DND-41 (cell line): ENCODE results near the gene ACAP2.
"Not testable (repeated sequence)": the region's sequence is repeated elsewhere in the genome, so short reads cannot be mapped to it uniquely, and the experiment has no call there.

Experiments used
- ATAC-seq: fragments of 200-7000 bp; cut with Tn5 transposase; 3 replicates; pipeline ENCODE4 v1.9.1; 2021; ENCODE audit warnings: low read depth; ENCODE audit not compliant: insufficient read depth
- DNase-seq: peaks from one replicate; pipeline ENCODE4 v3.0.0-alpha.2; 2020
- H2AFZ ChIP-seq: 2 replicates; pipeline ENCODE4 v1.6.0; 2012; ENCODE audit warnings: low read depth, low read length
- H3K27ac ChIP-seq: 2 replicates; pipeline ENCODE4 v1.5.1; 2012; ENCODE audit warnings: low read length, inconsistent platforms
- H3K27me3 ChIP-seq: fragments of 200-600 bp; sonication (generic); 2 replicates; pipeline ENCODE4 v1.6.0; 2012; ENCODE audit warnings: low read length, mild to moderate bottlenecking, inconsistent platforms; ENCODE audit not compliant: insufficient read depth, poor library complexity
- H3K36me3 ChIP-seq: 2 replicates; pipeline ENCODE4 v1.5.1; 2012; ENCODE audit warnings: low read length, inconsistent platforms; ENCODE audit not compliant: insufficient read depth
- H3K4me1 ChIP-seq: 2 replicates; pipeline ENCODE4 v1.5.1; 2012; ENCODE audit warnings: mild to moderate bottlenecking, low read length; ENCODE audit not compliant: insufficient read depth
- H3K4me2 ChIP-seq: 2 replicates; pipeline ENCODE4 v1.6.0; 2012; ENCODE audit warnings: mild to moderate bottlenecking, moderate library complexity, low read length, inconsistent platforms; ENCODE audit not compliant: insufficient read depth
- H3K4me3 ChIP-seq, 2 experiments: fragments of 200-600 bp in 1 of 2; shearing (Covaris generic) in 1 of 2; 2 replicates each; pipeline ENCODE4 v1.5.1; 2012 to 2016; ENCODE audit warnings: inconsistent platforms in 2 of 2, low read length in 2 of 2, mild to moderate bottlenecking in 2 of 2, low read depth in 1 of 2, moderate library complexity in 1 of 2
- H3K79me2 ChIP-seq: 2 replicates; pipeline ENCODE4 v1.6.0; 2012; ENCODE audit warnings: low read length, inconsistent platforms; ENCODE audit not compliant: insufficient read depth
- H3K9ac ChIP-seq: 2 replicates; pipeline ENCODE4 v1.6.0; 2012; ENCODE audit warnings: low read depth, mild to moderate bottlenecking, inconsistent platforms, low read length, moderate library complexity
- H3K9me3 ChIP-seq: 2 replicates; pipeline ENCODE4 v1.5.1; 2012; ENCODE audit warnings: low read length, moderate library complexity, mild to moderate bottlenecking, inconsistent platforms; ENCODE audit not compliant: insufficient read depth, severe bottlenecking
- H4K20me1 ChIP-seq: 2 replicates; pipeline ENCODE4 v1.6.0; 2012; ENCODE audit warnings: low read length; ENCODE audit not compliant: insufficient read depth
- EZH2 ChIP-seq: IDR thresholded peaks from 3 replicates; pipeline ENCODE4 v1.6.1; 2012; ENCODE audit warnings: borderline replicate concordance, low read depth, mild to moderate bottlenecking, moderate library complexity, low read length, inconsistent platforms; ENCODE audit not compliant: severe bottlenecking
- TF ChIP-seq, protein P1 (sequence below): IDR thresholded peaks from 2 replicates; pipeline ENCODE4 v1.5.1; 2012; ENCODE audit warnings: borderline replicate concordance, low read length, moderate library complexity, mild to moderate bottlenecking; ENCODE audit not compliant: poor library complexity, severe bottlenecking; ENCODE audit errors: extremely low read depth

Gene ACAP2

GRCh38 chr3:195296662-195297061 is 146.2 kb downstream of the ACAP2 start:
- Histone ChIP-seq H3K9me3 (no peaks in the 10 kb centered on the region), H2AFZ (no peak overlapping the region), H3K36me3 (peaks cover 32% of the 10 kb centered on the region), H3K4me3 (no peak overlapping the region), H3K27ac (no peak overlapping the region), H4K20me1 (no peaks in the 10 kb centered on the region), H3K4me2 (no peak overlapping the region), H3K79me2 (no peaks in the 10 kb centered on the region), H3K9ac (no peak overlapping the region), H3K4me1 (no peaks in the 10 kb centered on the region), H3K27me3 (no peaks in the 10 kb centered on the region)
- TF ChIP-seq, protein P1, sequence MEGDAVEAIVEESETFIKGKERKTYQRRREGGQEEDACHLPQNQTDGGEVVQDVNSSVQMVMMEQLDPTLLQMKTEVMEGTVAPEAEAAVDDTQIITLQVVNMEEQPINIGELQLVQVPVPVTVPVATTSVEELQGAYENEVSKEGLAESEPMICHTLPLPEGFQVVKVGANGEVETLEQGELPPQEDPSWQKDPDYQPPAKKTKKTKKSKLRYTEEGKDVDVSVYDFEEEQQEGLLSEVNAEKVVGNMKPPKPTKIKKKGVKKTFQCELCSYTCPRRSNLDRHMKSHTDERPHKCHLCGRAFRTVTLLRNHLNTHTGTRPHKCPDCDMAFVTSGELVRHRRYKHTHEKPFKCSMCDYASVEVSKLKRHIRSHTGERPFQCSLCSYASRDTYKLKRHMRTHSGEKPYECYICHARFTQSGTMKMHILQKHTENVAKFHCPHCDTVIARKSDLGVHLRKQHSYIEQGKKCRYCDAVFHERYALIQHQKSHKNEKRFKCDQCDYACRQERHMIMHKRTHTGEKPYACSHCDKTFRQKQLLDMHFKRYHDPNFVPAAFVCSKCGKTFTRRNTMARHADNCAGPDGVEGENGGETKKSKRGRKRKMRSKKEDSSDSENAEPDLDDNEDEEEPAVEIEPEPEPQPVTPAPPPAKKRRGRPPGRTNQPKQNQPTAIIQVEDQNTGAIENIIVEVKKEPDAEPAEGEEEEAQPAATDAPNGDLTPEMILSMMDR, result no peak
- no peak for TF ChIP-seq EZH2
- no peak for DNase-seq
- ATAC-seq, result no peak

DNA sequence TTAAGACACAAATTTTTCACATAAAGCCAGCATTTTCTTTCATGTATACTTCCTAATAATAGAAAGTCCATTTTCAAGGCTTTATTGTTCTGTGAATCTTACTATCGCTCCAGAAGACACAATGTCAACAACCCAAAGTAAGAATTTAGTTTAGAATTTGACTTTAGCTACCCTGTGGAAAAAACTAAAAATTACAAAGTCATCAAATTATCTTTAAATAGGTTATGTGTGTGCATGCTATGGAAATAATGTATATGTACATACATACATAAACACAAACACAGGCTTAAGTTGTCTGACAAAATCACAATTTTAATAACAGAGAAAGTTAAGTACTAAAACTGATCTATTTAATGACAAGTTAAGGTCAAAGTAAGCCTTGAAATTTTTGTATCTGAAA is 151.7 kb downstream of the ACAP2 start:
- DNase-seq, result no peak
- H3K4me2 ChIP-seq, result no peak overlapping the region
- no peaks in the 10 kb centered on the region for H3K4me1 ChIP-seq
- no peaks in the 10 kb centered on the region for H3K9me3 ChIP-seq
- no peak for ATAC-seq
- no peaks in the 10 kb centered on the region for H3K79me2 ChIP-seq
- H3K27me3 ChIP-seq, result no peaks in the 10 kb centered on the region
- H4K20me1 ChIP-seq, result no peaks in the 10 kb centered on the region
- TF ChIP-seq, protein P1, result no peak
- no peak for TF ChIP-seq EZH2
- H3K36me3 ChIP-seq, result peaks cover 61% of the 10 kb centered on the region
- no peak overlapping the region for H2AFZ ChIP-seq
- H3K9ac ChIP-seq, result no peak overlapping the region
- no peak overlapping the region for H3K4me3 ChIP-seq
- no peak overlapping the region for H3K27ac ChIP-seq

- not testable (repeated sequence) for H3K4me2 ChIP-seq, DNase-seq, H3K9ac ChIP-seq, H3K4me1 ChIP-seq, H3K27ac ChIP-seq, ATAC-seq, H3K27me3 ChIP-seq, H3K79me2 ChIP-seq, H2AFZ ChIP-seq, H3K9me3 ChIP-seq, H3K4me3 ChIP-seq, H4K20me1 ChIP-seq
- H3K36me3 ChIP-seq, result peaks cover 63% of the 10 kb centered on the region
Observed at GRCh38 chr3:195290643-195291042, 152.2 kb downstream of the ACAP2 start.

DNA sequence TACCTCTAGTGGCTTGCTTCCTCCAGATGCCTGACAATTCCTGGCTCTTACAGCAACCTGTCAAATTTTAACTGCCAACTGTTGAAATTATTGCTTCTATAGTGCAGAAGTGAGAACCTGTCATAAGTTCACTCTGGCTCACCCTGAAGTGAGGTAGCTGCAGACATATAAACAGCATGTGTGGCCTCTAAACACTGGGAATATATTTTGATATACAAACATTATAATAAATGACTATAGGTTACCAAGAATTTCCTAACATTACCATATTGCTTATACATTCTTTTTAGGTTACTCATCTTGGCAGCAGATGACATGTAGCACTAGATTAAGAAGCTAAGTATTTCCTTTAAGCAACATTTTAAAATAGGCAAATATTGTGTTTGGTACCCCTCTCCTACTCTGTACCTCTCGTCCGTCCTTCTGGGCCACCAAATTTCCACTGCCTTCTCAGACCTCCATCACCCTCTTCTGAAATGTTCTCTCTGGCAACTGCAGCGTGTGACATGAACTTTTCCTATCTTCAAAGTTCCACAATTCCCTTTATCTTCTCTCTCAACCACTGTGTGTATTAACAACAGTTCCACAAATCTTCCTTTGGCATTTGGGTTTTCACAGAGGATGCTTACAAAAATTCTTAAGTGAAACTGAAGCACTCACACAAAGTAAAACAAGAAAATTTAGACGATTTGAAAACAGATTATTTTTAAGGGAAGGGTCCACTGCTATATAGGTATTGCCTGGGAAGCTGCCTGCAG is 156.5 kb downstream of the ACAP2 start:
- H3K4me3 ChIP-seq, result no peak overlapping the region
- ATAC-seq, result no peak
- H3K27ac ChIP-seq, result no peak overlapping the region
- no peak overlapping the region for H2AFZ ChIP-seq
- H3K4me2 ChIP-seq, result no peak overlapping the region
- H3K79me2 ChIP-seq, result no peaks in the 10 kb centered on the region
- no peak overlapping the region for H3K9ac ChIP-seq
- H3K9me3 ChIP-seq, result no peaks in the 10 kb centered on the region
- DNase-seq, result no peak
- peaks cover 55% of the 10 kb centered on the region for H3K36me3 ChIP-seq
- H4K20me1 ChIP-seq, result no peaks in the 10 kb centered on the region
- no peak for TF ChIP-seq EZH2
- TF ChIP-seq, protein P1, result no peak
- H3K27me3 ChIP-seq, result no peaks in the 10 kb centered on the region
- H3K4me1 ChIP-seq, result no peaks in the 10 kb centered on the region
